Measurements from ENCODE around the gene TMEM222.
A peak's percentile ranks its signal among the peaks of the same experiment; 100 is the strongest.

TMEM222 gene

GRCh38 chr1:27368869-27369582 lies 47.1 kb downstream of the TMEM222 start:
- H4K8ac ChIP-seq (ENCODE audit: low read depth, low read length): no peak overlapping the region
- H3K9ac ChIP-seq (ENCODE audit: low read length): no peak overlapping the region
- peaks cover 3% of the 10 kb centered on the region for H3K9me3 ChIP-seq (ENCODE audit: insufficient read depth, low read depth, low read length)
- H3K14ac ChIP-seq (ENCODE audit: low read length): no peak overlapping the region
- no peak overlapping the region for H4K91ac ChIP-seq (ENCODE audit: low read depth, low read length)
- H3K79me1 ChIP-seq (ENCODE audit: low read length): peaks cover 11% of the 10 kb centered on the region
- no peaks in the 10 kb centered on the region for H3K36me3 ChIP-seq (ENCODE audit: control insufficient read depth in 1 of 2, insufficient read depth in 2 of 2, low read length in 2 of 2)
- H3K4me3 ChIP-seq (ENCODE audit: low read depth, low read length): no peak overlapping the region
- peaks cover 15 to 16% of the 10 kb centered on the region in 2 experiments for H3K4me1 ChIP-seq (ENCODE audit: control insufficient read depth in 1 of 2, insufficient read depth in 2 of 2, low read length in 2 of 2)
- H2BK12ac ChIP-seq (ENCODE audit: low read length): no peak overlapping the region
- no peak overlapping the region for H2AFZ ChIP-seq (ENCODE audit: insufficient read depth, low read length, poor library complexity)
- no peak overlapping the region for H2BK5ac ChIP-seq (ENCODE audit: low read depth, low read length, poor library complexity)
- DNase-seq: peak in 1 of 2 donors; percentile 33
- H3K27me3 ChIP-seq (ENCODE audit: insufficient read depth, low read length): no peaks in the 10 kb centered on the region
- H3K23ac ChIP-seq (ENCODE audit: low read length): no peak overlapping the region
- H3K27ac ChIP-seq (ENCODE audit: low read depth, low read length): no peak overlapping the region
- H3K18ac ChIP-seq (ENCODE audit: low read length): no peak overlapping the region
- peaks cover 1% of the 10 kb centered on the region for H3K79me2 ChIP-seq (ENCODE audit: control insufficient read depth, insufficient read depth, low read length, poor library complexity)
- H4K12ac ChIP-seq (ENCODE audit: low read depth, low read length): no peak overlapping the region
- H2AK5ac ChIP-seq (ENCODE audit: low read length): no peak overlapping the region
- no peak overlapping the region for H3K4me2 ChIP-seq (ENCODE audit: low read length)
- H2BK120ac ChIP-seq (ENCODE audit: insufficient read depth, low read length, poor library complexity): no peak overlapping the region
- H3K4ac ChIP-seq (ENCODE audit: low read depth, low read length): no peak overlapping the region
- no CpG with 5 or more reads among the region's 13 CpGs for WGBS (ENCODE audit: extremely low coverage, insufficient coverage, insufficient read length)

- no peak overlapping the region for H3K27ac ChIP-seq (ENCODE audit: low read depth, low read length)
- H3K79me2 ChIP-seq (ENCODE audit: control insufficient read depth, insufficient read depth, low read length, poor library complexity): no peaks in the 10 kb centered on the region
These were observed 50.3 kb downstream of the TMEM222 start for GRCh38 chr1:27372022-27372807.

GRCh38 chr1:27372808-27373690 lies 51.1 kb downstream of the TMEM222 start:
- Histone ChIP-seq H4K91ac (ENCODE audit: low read depth, low read length) (no peak overlapping the region), H3K4me1 (ENCODE audit: control insufficient read depth in 1 of 2, insufficient read depth in 2 of 2, low read length in 2 of 2) (no peaks in the 10 kb centered on the region), H3K27me3 (ENCODE audit: insufficient read depth, low read length) (no peaks in the 10 kb centered on the region), H3K14ac (ENCODE audit: low read length) (no peak overlapping the region), H3K4me2 (ENCODE audit: low read length) (no peak overlapping the region), H3K4me3 (ENCODE audit: low read depth, low read length) (no peak overlapping the region), H2BK120ac (ENCODE audit: insufficient read depth, low read length, poor library complexity) (no peak overlapping the region), H4K8ac (ENCODE audit: low read depth, low read length) (no peak overlapping the region), H2AFZ (ENCODE audit: insufficient read depth, low read length, poor library complexity) (no peak overlapping the region), H2BK5ac (ENCODE audit: low read depth, low read length, poor library complexity) (no peak overlapping the region), H3K36me3 (ENCODE audit: control insufficient read depth in 1 of 2, insufficient read depth in 2 of 2, low read length in 2 of 2) (no peaks in the 10 kb centered on the region), H3K23ac (ENCODE audit: low read length) (no peak overlapping the region), H4K12ac (ENCODE audit: low read depth, low read length) (no peak overlapping the region), H3K4ac (ENCODE audit: low read depth, low read length) (no peak overlapping the region), H3K18ac (ENCODE audit: low read length) (no peak overlapping the region), H3K79me1 (ENCODE audit: low read length) (no peaks in the 10 kb centered on the region), H2BK12ac (ENCODE audit: low read length) (no peak overlapping the region), H3K27ac (ENCODE audit: low read depth, low read length) (no peak overlapping the region), H2AK5ac (ENCODE audit: low read length) (no peak overlapping the region), H3K9ac (ENCODE audit: low read length) (no peak overlapping the region), H3K9me3 (ENCODE audit: insufficient read depth, low read depth, low read length) (no peaks in the 10 kb centered on the region), H3K79me2 (ENCODE audit: control insufficient read depth, insufficient read depth, low read length, poor library complexity) (no peaks in the 10 kb centered on the region)
- no peak for DNase-seq
- WGBS (ENCODE audit: extremely low coverage, insufficient coverage, insufficient read length): no CpG with 5 or more reads among the region's 11 CpGs

More at GRCh38 chr1:27372022-27372807, 50.3 kb downstream of the TMEM222 start:
- Histone ChIP-seq H3K4me1 (ENCODE audit: control insufficient read depth in 1 of 2, insufficient read depth in 2 of 2, low read length in 2 of 2) (peaks cover under 1% of the 10 kb centered on the region in 2 experiments), H3K4me3 (ENCODE audit: low read depth, low read length) (no peak overlapping the region), H3K4ac (ENCODE audit: low read depth, low read length) (no peak overlapping the region), H4K12ac (ENCODE audit: low read depth, low read length) (no peak overlapping the region), H4K91ac (ENCODE audit: low read depth, low read length) (no peak overlapping the region), H3K9ac (ENCODE audit: low read length) (no peak overlapping the region), H4K8ac (ENCODE audit: low read depth, low read length) (no peak overlapping the region), H2AFZ (ENCODE audit: insufficient read depth, low read length, poor library complexity) (no peak overlapping the region), H3K4me2 (ENCODE audit: low read length) (no peak overlapping the region), H3K9me3 (ENCODE audit: insufficient read depth, low read depth, low read length) (no peaks in the 10 kb centered on the region), H3K18ac (ENCODE audit: low read length) (no peak overlapping the region), H2AK5ac (ENCODE audit: low read length) (no peak overlapping the region), H3K27me3 (ENCODE audit: insufficient read depth, low read length) (no peaks in the 10 kb centered on the region), H3K23ac (ENCODE audit: low read length) (no peak overlapping the region), H3K36me3 (ENCODE audit: control insufficient read depth in 1 of 2, insufficient read depth in 2 of 2, low read length in 2 of 2) (no peaks in the 10 kb centered on the region), H2BK120ac (ENCODE audit: insufficient read depth, low read length, poor library complexity) (no peak overlapping the region), H3K79me1 (ENCODE audit: low read length) (no peaks in the 10 kb centered on the region), H3K14ac (ENCODE audit: low read length) (no peak overlapping the region), H2BK12ac (ENCODE audit: low read length) (no peak overlapping the region), H2BK5ac (ENCODE audit: low read depth, low read length, poor library complexity) (no peak overlapping the region)
- no CpG with 5 or more reads among the region's 19 CpGs for WGBS (ENCODE audit: extremely low coverage, insufficient coverage, insufficient read length)
- no peak for DNase-seq

- Histone ChIP-seq H2BK5ac (ENCODE audit: low read depth, low read length, poor library complexity) (no peak within 1 kb of the TSS), H3K18ac (ENCODE audit: low read length) (no peak within 1 kb of the TSS), H4K91ac (ENCODE audit: low read depth, low read length) (no peak within 1 kb of the TSS), H3K9ac (ENCODE audit: low read length) (no peak within 1 kb of the TSS), H4K8ac (ENCODE audit: low read depth, low read length) (no peak within 1 kb of the TSS), H2BK120ac (ENCODE audit: insufficient read depth, low read length, poor library complexity) (no peak within 1 kb of the TSS), H3K4ac (ENCODE audit: low read depth, low read length) (no peak within 1 kb of the TSS), H3K14ac (ENCODE audit: low read length) (no peak within 1 kb of the TSS), H3K9me3 (ENCODE audit: insufficient read depth, low read depth, low read length) (no peaks in the 10 kb centered on the region), H3K4me2 (ENCODE audit: low read length) (no peak within 1 kb of the TSS), H3K4me3 (ENCODE audit: low read depth, low read length) (no peak within 1 kb of the TSS), H3K4me1 (ENCODE audit: control insufficient read depth in 1 of 2, insufficient read depth in 2 of 2, low read length in 2 of 2) (no peaks in the 10 kb centered on the region), H3K36me3 (ENCODE audit: control insufficient read depth in 1 of 2, insufficient read depth in 2 of 2, low read length in 2 of 2) (no peaks in the 10 kb centered on the region), H2AK5ac (ENCODE audit: low read length) (no peak within 1 kb of the TSS), H3K23ac (ENCODE audit: low read length) (no peak within 1 kb of the TSS), H4K12ac (ENCODE audit: low read depth, low read length) (no peak within 1 kb of the TSS), H2BK12ac (ENCODE audit: low read length) (no peak within 1 kb of the TSS), H2AFZ (ENCODE audit: insufficient read depth, low read length, poor library complexity) (no peak within 1 kb of the TSS), H3K27me3 (ENCODE audit: insufficient read depth, low read length) (no peaks in the 10 kb centered on the region), H3K27ac (ENCODE audit: low read depth, low read length) (no peak within 1 kb of the TSS), H3K79me1 (ENCODE audit: low read length) (no peaks in the 10 kb centered on the region), H3K79me2 (ENCODE audit: control insufficient read depth, insufficient read depth, low read length, poor library complexity) (no peaks in the 10 kb centered on the region)
- WGBS (ENCODE audit: extremely low coverage, insufficient coverage, insufficient read length): no CpG with 5 or more reads among the region's 4 CpGs
- DNase-seq: no peak
These were observed 52.6 kb downstream of the TMEM222 start, which contains the start of gene FCN3 for GRCh38 chr1:27374362-27375086. Gene FCN3, minus strand, starts transcription at chr1:27374824. Its CDS starts 6 bp downstream, at chr1:27374818.

Data from trophoblast cell (in vitro differentiated cells and primary cell).